ENCODE results near the gene RANBP3.
"Not testable (repeated sequence)": the region's sequence is repeated elsewhere in the genome, so short reads cannot be mapped to it uniquely, and the experiment has no call there.

RANBP3 gene
- total RNA-seq, result 62.8 to 75.8 reads per million in 2 donors

GRCh38 chr19:5977785-5978605, at the start of gene RANBP3:
TSS of gene RANBP3 (minus strand) at chr19:5978140. CDS start at chr19:5978082, 58 bp downstream.
- peak; percentile 97 to 99 (median 99) for DNase-seq

GRCh38 chr19:6026390-6027227, 48.7 kb upstream of the RANBP3 start:
- no peak for DNase-seq

- not testable (repeated sequence) for DNase-seq
Measured at GRCh38 chr19:6024756-6025155, 46.8 kb upstream of the RANBP3 start.

- no peak for DNase-seq
Measured at GRCh38 chr19:6023936-6024335, 46.0 kb upstream of the RANBP3 start.

- DNase-seq, result no peak
Measured at GRCh38 chr19:6023085-6023682, 45.2 kb upstream of the RANBP3 start.

- no peak for DNase-seq
Measured at GRCh38 chr19:6022570-6023064, 44.7 kb upstream of the RANBP3 start.

- peak; percentile 32 to 83 (median 58) for DNase-seq
Measured at GRCh38 chr19:6021878-6022569, 44.1 kb upstream of the RANBP3 start.

- no peak for DNase-seq
Measured at GRCh38 chr19:6020972-6021805, 43.2 kb upstream of the RANBP3 start.

GRCh38 chr19:6020166-6020882, 42.4 kb upstream of the RANBP3 start:
- peak in 1 of 5 experiments; percentile 28 for DNase-seq

GRCh38 chr19:6018786-6019185, 40.8 kb upstream of the RANBP3 start:
- peak in 1 of 5 experiments; percentile 29 for DNase-seq

- DNase-seq, result no peak
Measured at GRCh38 chr19:6017576-6017975, 39.6 kb upstream of the RANBP3 start.

GRCh38 chr19:6015841-6016545, 38.1 kb upstream of the RANBP3 start:
- DNase-seq, result no peak

- no peak for DNase-seq
Measured at GRCh38 chr19:6014551-6015135, 36.7 kb upstream of the RANBP3 start.

- DNase-seq, result no peak
Measured at GRCh38 chr19:6012426-6013170, 34.7 kb upstream of the RANBP3 start.

- no peak for DNase-seq
Measured at GRCh38 chr19:6011794-6012193, 33.9 kb upstream of the RANBP3 start.

- DNase-seq, result no peak
Measured at GRCh38 chr19:6011206-6011605, 33.3 kb upstream of the RANBP3 start.

- no peak for DNase-seq
Measured at GRCh38 chr19:6010107-6010506, 32.2 kb upstream of the RANBP3 start.

- no peak for DNase-seq
Measured at GRCh38 chr19:6007866-6008265, 29.9 kb upstream of the RANBP3 start.

GRCh38 chr19:6006896-6007295, 29.0 kb upstream of the RANBP3 start:
- no peak for DNase-seq
